Keratinocyte (primary cell): ENCODE data around the gene MRPL38. TPM values are rescaled to one million over a fixed set of nuclear protein-coding genes. Genes with fewer than 3 reads are reported as not detected.

ENCODE experiments used
- DNase-seq: peaks from one replicate; pipeline ENCODE4 v3.0.0-alpha.2; 2011; ENCODE audit warnings: low read depth, missing footprints, low spot score
- FAIRE-seq: peaks from 2 replicates; lab custom pipeline; 2011; peaks lifted over from hg19 to GRCh38; lab: Jason Lieb, UNC
- H2AFZ ChIP-seq: 2 replicates; pipeline ENCODE4 v1.6.0; 2012; ENCODE audit warnings: low read length, control low read depth, inconsistent platforms; ENCODE audit not compliant: control insufficient read depth
- H3K27ac ChIP-seq: 2 replicates; pipeline ENCODE4 v1.5.1; 2011; ENCODE audit warnings: low read length; ENCODE audit not compliant: control insufficient read depth, insufficient read depth
- H3K27me3 ChIP-seq: 3 replicates; pipeline ENCODE4 v1.6.0; 2011; ENCODE audit warnings: low read length; ENCODE audit not compliant: control insufficient read depth, insufficient read depth; ENCODE audit errors: extremely low read depth
- H3K36me3 ChIP-seq, 2 experiments: 2 replicates in 1 of 2; 3 replicates in 1 of 2; pipeline ENCODE4 v1.5.1; 2011; ENCODE audit warnings: low read length in 2 of 2, mild to moderate bottlenecking in 1 of 2; ENCODE audit not compliant: control insufficient read depth in 2 of 2, insufficient read depth in 2 of 2; ENCODE audit errors: extremely low read depth in 1 of 2
- H3K4me1 ChIP-seq: 3 replicates; pipeline ENCODE4 v1.5.1; 2011; ENCODE audit warnings: low read length; ENCODE audit not compliant: control insufficient read depth, insufficient read depth; ENCODE audit errors: extremely low read depth
- H3K4me2 ChIP-seq: 3 replicates; pipeline ENCODE4 v1.6.0; 2011; ENCODE audit warnings: low read depth, low read length; ENCODE audit not compliant: control insufficient read depth, insufficient read depth; ENCODE audit errors: extremely low read depth
- H3K4me3 ChIP-seq, 3 experiments: fragments of 200-600 bp in 1 of 3; sonication (generic) in 1 of 3; 2 replicates in 2 of 3; 3 replicates in 1 of 3; pipeline ENCODE4 v1.5.1; 2011 to 2016; ENCODE audit warnings: low read length in 3 of 3, mild to moderate bottlenecking in 3 of 3, control low read depth in 2 of 3, inconsistent platforms in 1 of 3, low read depth in 1 of 3, mixed read lengths in 1 of 3, mixed run types in 1 of 3, moderate library complexity in 1 of 3; ENCODE audit not compliant: control insufficient read depth in 2 of 3, insufficient read depth in 2 of 3; ENCODE audit errors: extremely low read depth in 1 of 3
- H3K79me2 ChIP-seq: 2 replicates; pipeline ENCODE4 v1.6.0; 2012; ENCODE audit warnings: low read length; ENCODE audit not compliant: control insufficient read depth, insufficient read depth
- H3K9ac ChIP-seq: 3 replicates; pipeline ENCODE4 v1.6.0; 2011; ENCODE audit warnings: low read length; ENCODE audit not compliant: control insufficient read depth, insufficient read depth; ENCODE audit errors: extremely low read depth
- H3K9me1 ChIP-seq: 3 replicates; pipeline ENCODE4 v1.6.0; 2011; ENCODE audit warnings: low read length; ENCODE audit not compliant: control insufficient read depth, insufficient read depth; ENCODE audit errors: extremely low read depth
- H3K9me3 ChIP-seq: 2 replicates; pipeline ENCODE4 v1.5.1; 2012; ENCODE audit warnings: low read depth, low read length; ENCODE audit not compliant: control insufficient read depth
- H4K20me1 ChIP-seq: 3 replicates; pipeline ENCODE4 v1.6.0; 2011; ENCODE audit warnings: low read length; ENCODE audit not compliant: control insufficient read depth, insufficient read depth; ENCODE audit errors: extremely low read depth
- EZH2 ChIP-seq: IDR thresholded peaks from one replicate; pipeline ENCODE4 v1.6.1; 2012; ENCODE audit warnings: inconsistent platforms, mild to moderate bottlenecking, low read length, moderate library complexity
- dilution Hi-C: fragments of 300-500 bp; cut with MboI; formaldehyde crosslinking; loops from one replicate; pipeline ENCODE4 v1.7.0; 2020; ENCODE audit warnings: low sequenced_read_pairs; ENCODE audit not compliant: extremely low pct_ligation_motif_present
- polyA plus RNA-seq, 5 experiments: library from polyadenylated mRNA; depleted of rRNA in 3 of 5; stranded (reverse) in 3 of 5; stranded (forward) in 1 of 5; unstranded in 1 of 5; fragments of >200 nt; gene quantifications; 1 replicate in 1 of 5; 2 replicates in 3 of 5; 3 replicates in 1 of 5; pipeline versions ENCODE4 v1.2.1 to v1.2.3, GENCODE V29; 2011 to 2012; ENCODE audit warnings: missing spikeins in 2 of 5, low read depth in 1 of 5, low replicate concordance in 1 of 5
- TF ChIP-seq, protein P1 (sequence below), 3 experiments: IDR thresholded peaks in 1 of 3; conservative IDR thresholded peaks in 1 of 3; optimal IDR thresholded peaks in 1 of 3; 2 replicates in 2 of 3; 3 replicates in 1 of 3; pipeline versions ENCODE3 to v1.5.1; 2011; ENCODE audit warnings: low read length in 3 of 3, mild to moderate bottlenecking in 3 of 3, moderate library complexity in 2 of 3, control low read depth in 1 of 3, inconsistent platforms in 1 of 3; ENCODE audit not compliant: insufficient read depth in 2 of 3; ENCODE audit errors: extremely low read depth in 1 of 3

MRPL38 gene
- polyA plus RNA-seq, 1 donor (not counting 4 experiments of a cell fraction or from before 2014, with no cell fraction given), result 25.2 TPM

DNA sequence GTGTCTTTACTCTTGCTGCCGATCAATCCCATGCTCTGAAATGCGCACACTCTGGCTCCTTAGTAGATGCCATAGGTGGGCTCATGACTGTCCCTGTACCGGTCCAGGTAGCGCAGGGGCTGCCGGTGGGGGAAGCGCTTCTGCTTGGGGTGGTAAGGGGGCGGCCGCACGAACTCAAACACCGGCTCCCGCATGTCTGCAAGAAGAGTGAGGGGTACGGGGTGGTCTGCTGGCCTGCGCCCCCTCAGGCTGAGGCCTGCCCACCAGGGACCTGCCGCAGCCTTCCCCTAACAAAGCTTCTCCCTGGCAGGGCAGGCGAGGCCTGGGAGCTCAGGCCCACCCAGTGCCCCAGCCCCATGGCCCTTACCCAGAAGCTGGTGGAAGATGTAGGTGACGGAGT is 5.9 kb downstream of the MRPL38 start:
- no peak overlapping the region for H2AFZ ChIP-seq
- peaks cover 6% of the 10 kb centered on the region for H3K79me2 ChIP-seq
- no peaks in the 10 kb centered on the region for H3K27me3 ChIP-seq
- peaks cover 18 to 28% of the 10 kb centered on the region in 2 experiments for H3K36me3 ChIP-seq
- H3K27ac ChIP-seq, result no peak overlapping the region
- H4K20me1 ChIP-seq, result no peaks in the 10 kb centered on the region
- no peak for TF ChIP-seq EZH2
- TF ChIP-seq, protein P1, sequence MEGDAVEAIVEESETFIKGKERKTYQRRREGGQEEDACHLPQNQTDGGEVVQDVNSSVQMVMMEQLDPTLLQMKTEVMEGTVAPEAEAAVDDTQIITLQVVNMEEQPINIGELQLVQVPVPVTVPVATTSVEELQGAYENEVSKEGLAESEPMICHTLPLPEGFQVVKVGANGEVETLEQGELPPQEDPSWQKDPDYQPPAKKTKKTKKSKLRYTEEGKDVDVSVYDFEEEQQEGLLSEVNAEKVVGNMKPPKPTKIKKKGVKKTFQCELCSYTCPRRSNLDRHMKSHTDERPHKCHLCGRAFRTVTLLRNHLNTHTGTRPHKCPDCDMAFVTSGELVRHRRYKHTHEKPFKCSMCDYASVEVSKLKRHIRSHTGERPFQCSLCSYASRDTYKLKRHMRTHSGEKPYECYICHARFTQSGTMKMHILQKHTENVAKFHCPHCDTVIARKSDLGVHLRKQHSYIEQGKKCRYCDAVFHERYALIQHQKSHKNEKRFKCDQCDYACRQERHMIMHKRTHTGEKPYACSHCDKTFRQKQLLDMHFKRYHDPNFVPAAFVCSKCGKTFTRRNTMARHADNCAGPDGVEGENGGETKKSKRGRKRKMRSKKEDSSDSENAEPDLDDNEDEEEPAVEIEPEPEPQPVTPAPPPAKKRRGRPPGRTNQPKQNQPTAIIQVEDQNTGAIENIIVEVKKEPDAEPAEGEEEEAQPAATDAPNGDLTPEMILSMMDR (optimal IDR thresholded peaks at IDR 0.05 in 1 of 3, IDR thresholded peaks at IDR 0.05 in 1 of 3, conservative IDR thresholded peaks at IDR 0.05 in 1 of 3; ENCODE audit: extremely low read depth in 1 of 3, insufficient read depth in 2 of 3, low read length in 3 of 3), result no peak
- no peaks in the 10 kb centered on the region for H3K9me1 ChIP-seq
- peaks cover 9% of the 10 kb centered on the region for H3K4me1 ChIP-seq
- H3K9ac ChIP-seq, result no peak overlapping the region
- dilution Hi-C loops, result no loop called here
- FAIRE-seq, result no peak
- H3K4me2 ChIP-seq, result no peak overlapping the region
- no peak for DNase-seq
- no peak overlapping the region for H3K4me3 ChIP-seq
- no peaks in the 10 kb centered on the region for H3K9me3 ChIP-seq

DNA sequence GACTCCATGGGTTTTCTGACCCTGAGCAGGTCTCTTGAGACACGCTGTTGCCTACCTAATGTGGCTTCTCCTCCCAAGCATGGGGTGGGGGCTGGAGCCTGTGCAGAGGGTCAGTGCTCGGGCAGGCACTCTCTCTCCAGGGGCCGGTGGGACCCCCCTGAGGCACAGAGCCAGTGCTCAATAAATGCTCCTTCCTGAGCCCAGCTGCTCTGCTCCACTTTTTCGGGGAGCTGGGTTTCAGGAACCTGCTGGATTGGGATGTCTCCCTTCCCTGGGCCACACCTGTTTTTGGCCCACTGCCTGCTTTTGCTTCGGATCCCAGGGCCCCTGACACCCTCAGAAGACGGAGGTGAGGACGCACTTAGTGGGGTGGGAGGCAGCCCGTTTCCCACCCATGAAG is 6.6 kb downstream of the MRPL38 start:
- DNase-seq, result no peak
- H3K4me2 ChIP-seq, result no peak overlapping the region
- no peaks in the 10 kb centered on the region for H4K20me1 ChIP-seq
- TF ChIP-seq EZH2, result no peak
- TF ChIP-seq, protein P1 (optimal IDR thresholded peaks at IDR 0.05 in 1 of 3, IDR thresholded peaks at IDR 0.05 in 1 of 3, conservative IDR thresholded peaks at IDR 0.05 in 1 of 3; ENCODE audit: extremely low read depth in 1 of 3, insufficient read depth in 2 of 3, low read length in 3 of 3), result no peak
- dilution Hi-C loops, result no loop called here
- FAIRE-seq, result no peak
- H3K27ac ChIP-seq, result no peak overlapping the region
- H3K27me3 ChIP-seq, result no peaks in the 10 kb centered on the region
- H3K4me1 ChIP-seq, result peaks cover 9% of the 10 kb centered on the region
- H2AFZ ChIP-seq, result no peak overlapping the region
- no peaks in the 10 kb centered on the region for H3K9me1 ChIP-seq
- H3K36me3 ChIP-seq, result peaks cover 18 to 28% of the 10 kb centered on the region in 2 experiments
- no peaks in the 10 kb centered on the region for H3K9me3 ChIP-seq
- H3K79me2 ChIP-seq, result peaks cover 4% of the 10 kb centered on the region
- no peak overlapping the region for H3K4me3 ChIP-seq
- no peak overlapping the region for H3K9ac ChIP-seq
